ENCODE results near the gene ISX.
"Not testable (repeated sequence)": the region's sequence is repeated elsewhere in the genome, so short reads cannot be mapped to it uniquely, and the experiment has no call there.

DNA sequence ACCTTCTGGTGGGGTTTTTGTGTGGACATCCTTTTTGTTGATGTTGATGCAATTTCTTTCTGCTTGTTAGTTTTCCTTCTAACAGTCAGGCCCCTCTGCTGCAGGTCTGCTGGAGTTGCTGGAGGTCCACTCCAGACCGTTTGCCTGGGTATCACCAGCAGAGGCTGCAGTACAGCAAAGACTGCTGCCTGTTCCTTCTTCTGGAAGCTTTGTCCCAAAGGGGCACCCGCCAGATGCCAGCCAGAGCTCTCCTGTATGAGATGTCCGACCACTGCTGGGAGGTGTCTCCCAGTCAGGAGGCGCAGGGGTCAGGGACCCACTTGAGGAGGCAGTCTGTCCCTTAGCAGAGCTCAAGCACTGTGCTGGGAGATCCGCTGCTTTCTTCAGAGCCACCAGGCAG, 35.8 kb upstream of the ISX start:
- TF ChIP-seq CTCF (IDR thresholded peaks at IDR 0.05); POLR2AphosphoS5 (IDR thresholded peaks at IDR 0.05; ENCODE audit: low read depth, low read length); SIN3A (IDR thresholded peaks at IDR 0.05; ENCODE audit: borderline replicate concordance, insufficient read depth, low read depth, low read length); REST (IDR thresholded peaks at IDR 0.05; ENCODE audit: insufficient read depth in 1 of 2, low read depth in 2 of 2, low read length in 1 of 2): not testable (repeated sequence)
